GM18517 (cell line): ENCODE data around the gene MORF4L2.

ENCODE experiments used
- ATAC-seq: cut with Tn5 transposase; IDR thresholded peaks from one replicate; pipeline ENCODE4 v1.9.1; 2021; ENCODE audit warnings: mild to moderate bottlenecking, moderate library complexity; ENCODE audit not compliant: unreplicated experiment

MORF4L2 gene

DNA sequence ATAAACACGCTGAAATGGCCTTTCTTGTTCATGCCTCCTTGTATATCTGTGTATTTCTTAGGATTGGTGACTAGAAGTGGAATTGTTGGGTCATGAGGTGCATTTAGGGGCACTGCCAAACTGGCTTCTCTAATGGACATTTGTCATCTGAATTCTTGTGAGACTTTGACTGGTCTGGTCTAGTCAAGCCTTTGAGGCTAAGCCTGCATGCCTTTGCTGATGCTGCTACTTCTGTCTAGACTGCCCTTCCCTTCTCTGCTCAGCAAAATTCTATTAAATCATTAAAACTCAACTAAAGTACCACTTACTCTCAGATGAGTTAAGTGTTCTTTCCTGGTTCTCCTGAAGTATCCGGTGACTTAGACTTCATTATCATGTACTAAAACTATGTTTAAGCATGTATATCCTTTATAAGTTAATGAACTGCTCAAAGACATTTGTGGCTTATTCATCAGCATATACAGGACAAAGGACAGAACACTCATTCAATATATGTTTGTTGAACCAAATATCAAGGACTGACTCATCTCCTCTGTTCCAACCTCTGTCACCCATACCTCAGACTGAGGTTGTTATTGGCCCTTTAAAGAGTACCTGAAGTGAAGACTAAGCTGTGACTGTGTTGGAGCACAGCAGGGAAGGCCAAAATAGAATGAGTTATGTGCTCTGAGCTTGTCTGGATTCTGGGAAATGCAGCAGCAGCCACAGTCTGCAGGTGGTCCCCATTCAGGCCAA is 48.7 kb downstream of the MORF4L2 start:
- ATAC-seq, result no peak

DNA sequence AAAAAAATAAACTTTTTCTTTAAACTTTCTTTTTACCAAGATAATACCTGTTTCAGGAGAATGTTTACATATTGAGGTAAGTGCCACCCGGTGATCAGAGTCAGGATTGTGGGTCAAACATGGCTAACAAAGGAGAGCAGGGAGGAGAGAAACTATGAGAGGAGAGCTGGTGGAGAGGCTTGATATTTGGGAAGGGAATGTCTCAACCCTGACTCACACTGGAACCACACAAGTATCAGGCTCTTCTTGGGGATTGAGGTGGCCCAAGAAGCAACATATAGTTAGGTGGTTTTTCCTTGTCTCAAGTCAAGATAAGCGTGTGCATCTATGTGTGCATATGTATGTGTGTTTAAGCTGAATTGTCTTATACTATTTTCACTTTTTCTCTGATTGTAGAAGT is 51.1 kb downstream of the MORF4L2 start:
- ATAC-seq, result no peak

DNA sequence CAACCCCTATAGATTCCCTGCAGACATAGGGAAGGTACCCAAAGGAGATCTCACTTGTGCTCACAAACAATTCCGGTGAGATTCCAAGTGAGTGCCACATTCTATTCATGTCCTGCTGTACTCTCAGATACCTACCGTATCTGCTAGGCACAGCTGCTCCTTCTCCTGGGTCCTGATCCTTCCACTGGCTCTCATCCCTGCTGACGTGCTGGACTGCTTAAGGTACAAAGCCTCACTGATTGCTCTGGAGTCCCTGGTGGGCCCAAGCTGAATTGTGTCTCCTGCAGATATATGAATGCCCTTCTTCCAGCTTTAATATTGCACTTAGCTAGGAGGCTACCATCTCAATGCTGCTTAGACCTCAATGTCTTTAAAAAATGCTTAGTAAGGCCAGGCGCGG is 55.4 kb downstream of the MORF4L2 start:
- ATAC-seq, result no peak

DNA sequence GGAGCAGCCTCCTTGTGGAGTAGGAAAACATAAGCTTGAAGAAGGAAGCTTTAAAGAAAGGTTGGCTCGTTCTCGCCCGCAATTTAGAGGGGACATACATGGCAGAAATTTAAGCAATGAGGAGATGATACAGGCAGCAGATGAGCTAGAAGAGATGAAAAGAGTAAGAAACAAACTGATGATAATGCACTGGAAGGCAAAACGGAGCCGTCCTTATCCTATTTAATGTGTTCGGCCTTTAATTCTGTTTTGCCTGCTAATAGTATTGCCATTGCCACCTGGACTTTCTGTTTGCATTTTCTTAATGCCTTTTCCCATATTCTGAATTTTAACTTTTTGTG is 56.4 kb downstream of the MORF4L2 start:
- no peak for ATAC-seq

DNA sequence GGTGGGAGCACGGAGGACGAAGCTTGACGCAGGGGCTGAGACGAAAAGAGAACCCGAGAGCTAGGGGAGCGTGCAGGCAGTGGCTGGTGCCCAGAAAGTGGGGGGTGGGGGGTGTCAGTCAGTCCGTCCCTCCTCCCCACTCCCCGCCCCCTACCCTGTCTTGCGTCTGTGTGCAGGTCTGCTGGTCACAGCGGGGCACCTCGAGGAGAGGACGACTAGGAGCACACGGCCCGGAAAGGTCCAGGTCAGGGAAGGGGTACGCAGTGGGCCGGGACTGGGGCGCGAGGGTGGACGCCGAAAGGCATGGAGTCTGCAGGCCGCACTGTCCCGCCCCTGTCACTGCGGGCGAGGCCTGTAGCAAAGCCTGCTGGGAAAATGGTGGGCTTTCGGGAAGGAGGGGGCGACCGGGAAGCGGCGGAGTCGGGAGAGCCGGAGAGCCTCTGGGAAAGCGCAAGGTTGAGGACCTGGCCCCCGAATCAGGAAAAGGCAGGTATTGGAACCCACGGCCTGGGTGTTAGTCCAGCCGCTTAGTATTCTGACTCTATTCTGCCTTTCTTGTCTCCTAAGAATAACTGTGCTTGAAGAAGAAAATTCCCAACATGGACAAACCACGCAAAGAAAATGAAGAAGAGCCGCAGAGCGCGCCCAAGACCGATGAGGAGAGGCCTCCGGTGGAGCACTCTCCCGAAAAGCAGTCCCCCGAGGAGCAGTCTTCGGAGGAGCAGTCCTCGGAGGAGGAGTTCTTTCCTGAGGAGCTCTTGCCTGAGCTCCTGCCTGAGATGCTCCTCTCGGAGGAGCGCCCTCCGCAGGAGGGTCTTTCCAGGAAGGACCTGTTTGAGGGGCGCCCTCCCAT is 57.0 kb downstream of the MORF4L2 start:
- no peak for ATAC-seq

DNA sequence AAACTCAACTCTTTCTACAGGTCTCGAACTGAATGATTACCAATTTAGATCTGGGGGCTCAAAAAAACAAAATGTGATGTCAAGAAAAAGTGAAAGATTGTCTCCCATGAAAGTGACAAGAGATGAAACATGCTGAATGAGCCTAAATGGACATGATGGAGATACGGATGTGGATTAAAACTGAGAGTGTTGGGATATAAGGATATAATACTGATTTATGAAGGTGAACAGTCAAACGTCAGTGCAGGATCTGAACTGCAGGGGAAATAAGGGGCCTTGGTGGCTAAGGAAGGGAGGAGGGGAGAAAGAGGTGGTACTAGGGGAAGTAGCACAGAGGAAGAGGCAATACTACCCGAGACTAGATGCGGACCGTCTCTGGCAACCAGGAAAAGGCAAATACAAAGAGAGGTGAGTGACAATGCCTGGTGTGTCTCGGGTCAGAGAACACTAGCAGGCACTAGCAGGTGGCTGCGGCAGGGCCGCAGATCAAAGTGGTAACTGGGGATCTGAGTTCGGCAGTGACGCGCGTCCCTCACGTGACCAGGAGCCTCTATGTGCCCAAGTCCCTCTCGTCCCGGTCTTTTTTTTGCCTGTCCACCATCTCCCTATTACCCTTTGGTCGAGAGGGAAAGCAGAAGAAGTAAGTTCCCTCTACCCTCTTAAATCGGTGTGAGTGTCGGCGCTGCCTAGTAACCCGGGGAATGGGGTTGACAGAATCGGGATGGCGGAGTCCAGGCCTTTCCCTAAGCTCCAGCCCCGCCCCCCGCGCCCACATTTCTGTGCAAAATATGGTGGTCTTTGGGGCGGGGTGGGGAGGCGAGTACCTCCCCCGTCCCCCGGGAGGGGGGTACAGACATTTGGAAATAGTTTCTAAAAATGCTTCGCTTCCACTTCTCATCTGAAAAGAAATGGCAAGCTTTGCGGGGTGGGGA is 57.8 kb downstream of the MORF4L2 start, which contains the start of gene TCEAL1:
TCEAL1 (plus strand) TSS at position 590 of the 932 bp plus-strand sequence. CDS start 942 bp downstream, outside the sequence.
- ATAC-seq, result peak; percentile 66

DNA sequence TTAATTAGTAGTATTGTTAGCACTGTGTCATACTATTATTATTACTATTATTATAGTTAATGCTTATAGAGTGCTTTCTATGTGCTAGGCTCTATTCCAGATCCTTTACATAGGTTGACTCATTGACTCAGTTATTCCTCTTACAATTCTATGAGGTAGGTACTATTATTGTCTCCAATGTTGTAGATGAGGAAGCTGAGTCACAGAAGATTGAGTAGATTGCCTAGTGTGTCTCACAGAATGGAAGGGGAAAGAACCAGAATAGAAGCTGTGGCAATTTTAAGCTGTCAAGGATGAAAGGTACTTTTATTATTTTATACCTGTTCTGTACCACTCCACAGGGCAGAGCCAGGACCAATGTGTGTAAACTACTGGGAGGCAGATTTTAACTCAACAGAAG is 59.6 kb downstream of the MORF4L2 start:
- ATAC-seq, result no peak
